NCI-H1694 treated with DMSO at 0.1 percent for 48 hours (cell line): ENCODE data around the gene HSD17B14.
"Not testable (repeated sequence)": the region's sequence is repeated elsewhere in the genome, so short reads cannot be mapped to it uniquely, and the experiment has no call there.

Experiments used
- DNase-seq: peaks from one replicate; lab custom pipeline; 2025; lab: John Stamatoyannopoulos, UW

Gene HSD17B14

GRCh38 chr19:48836089-48837017, at the start of gene HSD17B14:
HSD17B14 (minus strand) TSS chr19:48836491; CDS start chr19:48836411, 80 bp downstream.
- DNase-seq, result no peak

DNA sequence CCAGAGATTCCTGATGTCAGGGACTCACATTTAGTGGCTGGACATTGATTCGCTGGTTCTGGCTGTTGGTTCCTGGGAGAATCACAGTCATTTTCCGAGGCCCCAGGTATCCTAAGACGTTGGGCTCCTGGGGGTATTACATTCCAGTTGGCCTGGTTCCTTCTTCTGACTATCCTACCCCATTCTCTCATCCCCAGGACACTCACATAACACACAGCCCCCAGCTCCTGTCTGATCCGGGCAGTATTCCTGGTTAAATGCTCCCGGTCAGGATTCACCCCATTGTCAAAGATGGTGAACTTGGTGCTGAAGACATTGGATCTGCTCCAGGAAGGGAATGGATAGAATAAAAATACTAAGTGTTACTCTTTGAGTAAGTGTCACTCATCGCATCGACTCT, 47.4 kb upstream of the HSD17B14 start:
- DNase-seq, result no peak

DNA sequence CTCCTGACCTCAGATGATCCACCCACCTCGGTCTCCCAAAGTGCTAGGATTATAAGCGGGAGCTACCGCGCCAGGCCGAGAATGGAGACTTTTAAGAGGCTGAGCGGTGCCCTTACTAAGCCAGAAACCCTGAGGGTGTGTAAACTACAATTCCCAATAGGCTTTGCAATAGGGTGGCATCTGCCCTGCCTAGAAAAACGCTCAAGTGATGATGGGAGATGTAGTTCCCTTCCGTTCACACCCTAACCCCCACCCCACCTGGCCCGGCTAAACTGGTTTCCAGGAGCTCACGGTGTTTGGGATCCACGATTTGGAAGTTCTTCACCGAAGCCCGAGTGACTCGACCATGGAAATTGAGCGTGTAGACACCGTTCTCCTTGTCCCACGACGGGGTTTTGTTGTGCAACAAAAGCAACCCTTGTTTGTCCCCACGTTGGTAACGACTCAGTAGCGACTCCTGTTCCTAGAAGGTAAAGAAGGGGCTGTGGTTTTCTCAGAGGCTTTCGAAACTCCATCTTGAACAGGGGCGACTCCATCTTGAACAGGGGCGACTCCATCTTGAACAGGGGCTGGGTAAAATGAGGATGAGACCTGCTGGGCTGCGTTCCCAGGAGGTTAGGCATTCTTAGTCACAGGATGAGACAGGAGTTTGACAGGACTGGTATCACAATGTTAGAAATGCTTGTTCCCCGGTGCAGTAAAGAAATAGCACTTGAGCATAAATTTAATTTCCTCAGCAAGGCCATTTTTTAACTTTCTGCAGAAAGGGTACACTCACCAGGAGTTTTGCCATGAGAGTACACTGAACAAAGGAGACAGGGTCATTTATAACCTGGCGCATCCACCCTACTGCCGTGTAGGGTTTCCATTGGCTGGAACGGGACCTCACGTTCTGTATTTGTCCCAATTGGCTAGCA, 45.7 kb upstream of the HSD17B14 start:
- no peak for DNase-seq

GRCh38 chr19:48879696-48880095, 43.4 kb upstream of the HSD17B14 start:
- not testable (repeated sequence) for DNase-seq

DNA sequence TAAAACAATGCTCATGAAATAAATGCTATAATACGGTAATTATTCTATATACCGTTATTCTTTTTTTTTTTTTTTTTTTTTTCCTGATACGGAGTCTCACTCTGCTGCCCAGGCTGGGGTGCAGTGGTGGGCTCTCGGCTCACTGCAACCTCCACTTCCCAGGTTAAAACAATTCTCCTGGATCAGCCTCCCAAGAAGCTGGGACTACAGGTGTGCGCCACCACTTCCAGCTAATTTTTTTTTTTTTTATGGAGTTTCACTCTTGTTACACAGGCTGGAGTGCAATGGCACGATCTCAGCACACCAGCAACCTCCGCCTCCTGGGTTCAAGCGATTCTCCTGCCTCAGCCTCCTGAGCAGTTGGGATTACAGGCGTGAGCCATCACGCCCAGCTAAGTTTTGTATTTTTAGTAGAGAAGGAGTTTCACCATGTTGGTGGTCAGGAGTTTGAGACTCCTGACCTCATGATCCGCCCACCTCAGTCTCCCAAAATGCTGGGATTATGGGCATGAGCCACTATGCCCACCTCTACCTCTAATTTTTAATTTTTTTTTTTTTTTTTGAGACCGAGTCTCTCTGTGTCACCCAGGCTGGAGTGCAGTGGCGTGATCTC, 42.8 kb upstream of the HSD17B14 start:
- DNase-seq, result no peak

DNA sequence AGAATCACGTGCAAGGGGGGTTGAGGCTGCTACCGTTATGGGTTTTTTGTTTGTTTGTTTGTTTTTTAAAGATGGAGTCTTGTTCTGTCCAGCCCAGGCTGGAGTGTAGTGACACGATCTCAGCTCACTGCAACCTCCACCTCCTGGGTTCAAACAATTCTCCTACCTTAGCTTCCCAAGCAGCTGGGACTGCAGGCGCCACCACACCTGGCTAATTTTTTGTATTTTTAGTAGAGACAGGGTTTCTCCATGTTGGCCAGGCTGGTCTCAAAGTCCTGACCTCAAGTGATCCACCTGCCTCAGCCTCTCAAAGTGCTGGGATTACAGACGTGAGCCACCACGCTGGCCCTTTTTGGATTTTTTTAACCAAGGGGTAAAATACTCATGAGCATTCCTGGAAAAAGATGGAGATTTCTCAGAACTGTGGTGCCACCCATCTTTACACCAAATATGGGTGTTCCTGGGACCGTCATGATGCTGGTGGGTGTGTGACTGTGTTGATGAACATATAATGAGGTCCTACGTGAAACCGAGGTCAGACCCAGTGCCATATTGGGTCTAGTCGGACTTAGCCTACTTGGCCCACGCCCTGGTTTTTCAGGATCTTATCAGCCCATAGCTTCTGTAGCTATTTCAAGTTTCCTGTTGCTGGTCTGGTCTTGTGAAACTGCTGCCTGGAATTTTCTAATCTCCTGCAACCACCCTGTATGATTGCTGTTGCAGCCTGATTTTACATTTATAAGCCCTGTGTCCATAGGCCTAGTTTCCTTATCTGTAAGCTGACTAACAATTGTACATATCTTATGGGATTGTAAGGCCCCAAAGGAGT, 42.1 kb upstream of the HSD17B14 start:
- no peak for DNase-seq

- DNase-seq, result no peak
Observed at GRCh38 chr19:48877855-48878195, 41.5 kb upstream of the HSD17B14 start.

- not testable (repeated sequence) for DNase-seq
Observed at GRCh38 chr19:48876043-48876981, 40.0 kb upstream of the HSD17B14 start.

DNA sequence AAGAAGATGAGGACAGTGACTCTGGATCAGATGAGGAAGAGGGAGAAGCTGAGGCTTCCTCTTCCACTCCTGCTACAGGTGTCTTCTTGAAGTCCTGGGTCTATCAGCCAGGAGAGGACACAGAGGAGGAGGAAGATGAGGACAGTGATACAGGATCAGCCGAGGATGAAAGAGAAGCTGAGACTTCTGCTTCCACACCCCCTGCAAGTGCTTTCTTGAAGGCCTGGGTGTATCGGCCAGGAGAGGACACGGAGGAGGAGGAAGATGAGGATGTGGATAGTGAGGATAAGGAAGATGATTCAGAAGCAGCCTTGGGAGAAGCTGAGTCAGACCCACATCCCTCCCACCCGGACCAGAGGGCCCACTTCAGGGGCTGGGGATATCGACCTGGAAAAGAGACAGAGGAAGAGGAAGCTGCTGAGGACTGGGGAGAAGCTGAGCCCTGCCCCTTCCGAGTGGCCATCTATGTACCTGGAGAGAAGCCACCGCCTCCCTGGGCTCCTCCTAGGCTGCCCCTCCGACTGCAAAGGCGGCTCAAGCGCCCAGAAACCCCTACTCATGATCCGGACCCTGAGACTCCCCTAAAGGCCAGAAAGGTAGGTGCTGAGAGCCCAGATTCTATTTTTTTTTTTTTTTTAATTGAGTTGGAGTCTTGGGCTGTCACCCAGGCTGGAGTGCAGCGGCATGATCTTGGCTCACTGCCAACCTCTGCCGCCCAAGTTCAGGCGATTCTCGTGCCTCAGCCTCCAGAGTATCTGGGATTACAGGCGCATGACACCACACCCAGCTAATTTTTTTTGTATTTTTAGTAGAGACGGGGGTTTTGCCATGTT, 38.2 kb upstream of the HSD17B14 start:
- no peak for DNase-seq

- no peak for DNase-seq
Observed at GRCh38 chr19:48873476-48874302, 37.4 kb upstream of the HSD17B14 start.

DNA sequence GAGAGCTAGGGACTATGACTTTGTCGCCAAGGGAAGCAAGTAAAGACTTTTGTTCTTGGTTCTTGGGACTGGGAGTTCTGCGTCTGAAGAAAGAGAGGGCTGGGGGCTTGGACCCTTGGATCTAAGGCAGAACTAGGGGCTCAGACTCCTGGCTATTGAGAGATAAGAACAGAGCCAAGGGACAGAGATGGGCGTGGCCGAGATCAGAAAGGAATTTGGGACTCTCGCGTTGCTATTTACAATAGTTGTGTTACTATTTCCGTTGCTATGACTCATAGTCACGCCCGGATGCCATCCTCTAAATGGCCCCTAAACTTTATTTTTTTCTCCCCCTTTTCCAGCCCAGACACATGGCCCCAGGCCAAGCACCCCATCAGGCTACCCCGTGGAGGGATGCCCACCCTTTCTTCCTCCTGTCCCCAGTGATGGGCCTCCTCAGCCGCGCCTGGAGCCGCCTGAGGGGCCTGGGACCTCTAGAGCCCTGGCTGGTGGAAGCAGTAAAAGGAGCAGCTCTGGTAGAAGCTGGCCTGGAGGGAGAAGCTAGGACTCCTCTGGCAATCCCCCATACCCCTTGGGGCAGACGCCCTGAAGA, 36.7 kb upstream of the HSD17B14 start:
- peak; percentile 33 for DNase-seq

DNA sequence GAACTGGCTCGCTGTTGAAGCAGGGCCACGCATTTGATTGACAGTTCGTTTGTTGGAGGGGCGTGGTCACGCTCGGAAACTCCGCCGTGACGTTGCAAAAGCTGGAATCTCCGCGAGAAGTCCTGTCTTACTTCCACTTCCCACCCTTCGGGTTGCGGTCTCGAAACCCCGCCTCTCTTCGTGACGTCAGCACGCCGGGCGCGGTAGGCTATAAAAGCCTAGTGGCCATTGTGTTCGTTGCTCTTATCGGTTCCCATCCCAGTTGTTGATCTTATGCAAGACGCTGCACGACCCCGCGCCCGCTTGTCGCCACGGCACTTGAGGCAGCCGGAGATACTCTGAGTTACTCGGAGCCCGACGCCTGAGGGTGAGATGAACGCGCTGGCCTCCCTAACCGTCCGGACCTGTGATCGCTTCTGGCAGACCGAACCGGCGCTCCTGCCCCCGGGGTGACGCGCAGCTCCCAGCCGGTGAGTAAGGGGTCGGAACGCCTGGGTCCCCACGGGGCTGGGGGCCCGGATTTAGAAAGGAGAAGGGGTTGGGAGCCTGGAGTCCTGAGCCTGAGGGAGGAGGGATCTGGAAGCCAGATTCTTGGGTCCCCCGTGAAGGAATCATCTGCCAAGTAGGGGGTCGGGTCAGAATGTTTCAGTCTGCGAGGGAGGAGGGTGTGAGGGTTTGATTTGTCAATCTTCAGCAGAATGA, 36.0 kb upstream of the HSD17B14 start, which contains the start of gene PPP1R15A:
PPP1R15A (plus strand) TSS at position 240 of the 702 bp plus-strand sequence. CDS start 813 bp downstream, outside the sequence.
- peak; percentile 93 for DNase-seq

DNA sequence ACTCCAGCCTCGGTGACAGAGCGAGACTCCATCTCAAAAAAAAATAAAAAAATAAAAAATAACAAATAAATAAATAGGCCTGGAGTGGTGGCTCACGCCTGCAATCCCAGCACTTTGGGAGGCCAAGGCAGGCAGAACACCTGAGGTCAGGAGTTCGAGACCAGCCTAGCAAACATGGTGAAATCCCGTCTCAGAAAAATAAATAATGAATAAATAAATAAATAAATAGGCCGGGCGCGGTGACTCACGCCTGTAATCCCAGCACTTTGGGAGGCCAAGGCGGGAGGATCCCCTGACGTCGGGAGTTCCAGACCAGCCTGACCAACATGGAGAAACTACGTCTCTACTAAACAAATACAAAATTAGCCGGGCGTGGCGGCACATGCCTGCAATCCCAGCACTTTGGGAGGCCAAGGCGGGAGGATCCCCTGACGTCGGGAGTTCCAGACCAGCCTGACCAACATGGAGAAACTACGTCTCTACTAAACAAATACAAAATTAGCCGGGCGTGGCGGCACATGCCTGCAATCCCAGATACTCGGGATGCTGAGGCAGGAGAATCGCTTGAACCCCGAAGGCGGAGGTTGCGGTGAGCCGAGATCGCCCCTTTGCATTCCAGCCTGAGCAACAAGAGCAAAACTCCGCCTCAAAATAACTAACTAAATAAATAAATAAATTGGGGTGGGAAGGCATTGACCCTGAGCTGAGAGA, 35.3 kb upstream of the HSD17B14 start:
- not testable (repeated sequence) for DNase-seq

DNA sequence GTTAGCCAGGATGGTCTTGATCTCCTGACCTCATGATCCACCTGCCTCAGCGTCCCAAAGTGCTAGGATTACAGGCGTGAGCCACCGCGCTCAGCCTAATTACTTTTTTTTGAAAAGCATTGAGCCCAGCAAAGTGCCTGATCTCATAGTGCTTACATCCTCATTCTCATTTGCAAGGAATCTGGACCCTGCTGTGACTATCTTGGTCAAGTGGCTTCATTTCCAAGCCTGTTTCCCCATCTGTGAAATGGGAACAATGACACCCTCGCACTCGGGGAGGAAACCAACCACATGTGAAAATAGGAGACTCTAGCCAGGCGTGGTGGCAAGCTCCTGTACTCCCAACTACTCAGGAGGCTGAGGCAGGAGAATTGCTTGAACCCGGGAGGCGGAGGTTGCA, 33.8 kb upstream of the HSD17B14 start:
- DNase-seq, result no peak

DNA sequence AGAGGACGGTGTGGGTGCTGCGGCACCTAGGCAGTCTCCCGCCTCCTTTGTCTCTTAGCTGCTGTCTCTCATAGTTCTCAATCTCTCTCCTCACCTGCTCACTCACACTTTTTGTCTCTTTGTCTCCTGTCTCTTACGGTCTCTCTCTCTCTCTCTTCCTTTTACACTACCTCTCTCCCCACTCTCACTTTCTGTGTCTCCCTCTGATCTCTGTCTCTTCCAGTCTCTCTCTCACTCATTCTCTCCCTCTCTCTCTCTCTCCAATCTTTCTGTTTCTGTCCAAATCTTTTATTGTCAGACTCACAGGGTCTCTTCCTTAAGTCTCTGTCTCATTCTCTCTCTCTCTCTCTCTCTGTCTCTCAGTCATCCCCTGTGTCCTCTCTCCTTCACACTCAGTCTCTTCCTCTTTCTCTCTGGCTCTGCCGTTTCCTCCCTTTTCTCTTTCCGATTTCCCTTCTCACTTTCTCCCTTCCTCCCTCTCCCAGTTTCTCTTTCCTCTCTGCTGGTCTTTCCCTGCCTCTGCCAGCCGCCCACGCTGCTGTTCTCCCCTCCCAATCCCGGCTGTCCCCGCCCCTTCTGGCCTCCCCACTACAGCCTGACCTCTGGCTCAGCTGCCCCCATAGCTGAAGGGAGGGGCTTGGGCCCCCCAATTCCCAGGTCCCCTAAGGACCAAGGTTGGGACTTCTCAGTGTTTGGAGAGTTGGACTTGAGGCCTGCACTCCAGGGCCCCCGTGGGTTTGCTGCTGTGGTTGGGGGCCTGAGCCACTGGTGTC, 32.0 kb upstream of the HSD17B14 start, which contains the start of gene PLEKHA4:
PLEKHA4 (minus strand) TSS at position 504 of the 773 bp plus-strand sequence. CDS start 997 bp downstream, outside the sequence.
- no peak for DNase-seq

DNA sequence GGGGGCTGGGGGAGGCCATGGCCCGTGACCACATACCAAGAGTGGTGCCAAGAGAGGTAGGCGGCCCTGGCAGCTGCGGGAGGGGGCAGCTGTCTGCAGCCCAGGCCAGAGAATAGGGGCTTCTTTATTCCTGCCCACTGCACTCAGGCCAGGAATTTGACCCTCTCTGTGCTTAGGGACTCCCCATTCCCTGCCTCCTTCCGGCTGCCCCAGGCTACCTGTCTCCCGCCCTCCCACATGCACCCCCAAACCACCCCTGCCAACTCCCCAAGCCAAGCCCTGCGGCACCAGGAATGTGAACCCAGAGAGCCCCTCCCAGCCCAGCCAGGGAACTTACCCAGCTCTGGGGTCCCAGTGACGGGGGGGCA, 31.4 kb upstream of the HSD17B14 start:
- no peak for DNase-seq
